ENCODE data around the gene ZNF276.

The ZNF276 gene

GRCh38 chr16:89733322-89733721 lies 12.0 kb downstream of the ZNF276 start:
- no peaks in the 10 kb centered on the region for H3K9me3 ChIP-seq (ENCODE audit: control insufficient read depth, low read depth, low read length)
- H3K4me1 ChIP-seq (ENCODE audit: control insufficient read depth, low read depth, low read length): peaks cover 7% of the 10 kb centered on the region
- no peak overlapping the region for H3K9ac ChIP-seq (ENCODE audit: low read length)
- no peak overlapping the region for H3K4me3 ChIP-seq (ENCODE audit: low read length)
- peaks cover 33% of the 10 kb centered on the region for H3K36me3 ChIP-seq (ENCODE audit: control insufficient read depth, low read depth, low read length)
- no peaks in the 10 kb centered on the region for H3K27me3 ChIP-seq (ENCODE audit: control insufficient read depth, insufficient read depth, low read length)
- H3K27ac ChIP-seq (ENCODE audit: low read length): no peak overlapping the region

GRCh38 chr16:89733792-89734191 lies 12.5 kb downstream of the ZNF276 start:
- H3K9ac ChIP-seq (ENCODE audit: low read length): no peak overlapping the region
- peaks cover 38% of the 10 kb centered on the region for H3K36me3 ChIP-seq (ENCODE audit: control insufficient read depth, low read depth, low read length)
- H3K9me3 ChIP-seq (ENCODE audit: control insufficient read depth, low read depth, low read length): no peaks in the 10 kb centered on the region
- H3K27me3 ChIP-seq (ENCODE audit: control insufficient read depth, insufficient read depth, low read length): no peaks in the 10 kb centered on the region
- peaks cover 7% of the 10 kb centered on the region for H3K4me1 ChIP-seq (ENCODE audit: control insufficient read depth, low read depth, low read length)
- no peak overlapping the region for H3K4me3 ChIP-seq (ENCODE audit: low read length)
- H3K27ac ChIP-seq (ENCODE audit: low read length): no peak overlapping the region

GRCh38 chr16:89736554-89736953 lies 15.2 kb downstream of the ZNF276 start:
- Histone ChIP-seq H3K9ac (ENCODE audit: low read length) (no peak overlapping the region), H3K36me3 (ENCODE audit: control insufficient read depth, low read depth, low read length) (peaks cover 63% of the 10 kb centered on the region), H3K9me3 (ENCODE audit: control insufficient read depth, low read depth, low read length) (no peaks in the 10 kb centered on the region), H3K27me3 (ENCODE audit: control insufficient read depth, insufficient read depth, low read length) (no peaks in the 10 kb centered on the region), H3K4me1 (ENCODE audit: control insufficient read depth, low read depth, low read length) (no peaks in the 10 kb centered on the region), H3K27ac (ENCODE audit: low read length) (no peak overlapping the region), H3K4me3 (ENCODE audit: low read length) (no peak overlapping the region)

- Histone ChIP-seq H3K36me3 (ENCODE audit: control insufficient read depth, low read depth, low read length) (peaks cover 63% of the 10 kb centered on the region), H3K9ac (ENCODE audit: low read length) (no peak overlapping the region), H3K27me3 (ENCODE audit: control insufficient read depth, insufficient read depth, low read length) (no peaks in the 10 kb centered on the region), H3K27ac (ENCODE audit: low read length) (no peak overlapping the region), H3K9me3 (ENCODE audit: control insufficient read depth, low read depth, low read length) (no peaks in the 10 kb centered on the region), H3K4me3 (ENCODE audit: low read length) (no peak overlapping the region), H3K4me1 (ENCODE audit: control insufficient read depth, low read depth, low read length) (no peaks in the 10 kb centered on the region)
Observed at GRCh38 chr16:89737341-89738071, 16.2 kb downstream of the ZNF276 start.

- Histone ChIP-seq H3K4me1 (ENCODE audit: control insufficient read depth, low read depth, low read length) (no peaks in the 10 kb centered on the region), H3K9ac (ENCODE audit: low read length) (no peak overlapping the region), H3K9me3 (ENCODE audit: control insufficient read depth, low read depth, low read length) (no peaks in the 10 kb centered on the region), H3K36me3 (ENCODE audit: control insufficient read depth, low read depth, low read length) (peaks cover 64% of the 10 kb centered on the region), H3K27ac (ENCODE audit: low read length) (no peak overlapping the region), H3K27me3 (ENCODE audit: control insufficient read depth, insufficient read depth, low read length) (no peaks in the 10 kb centered on the region), H3K4me3 (ENCODE audit: low read length) (no peak overlapping the region)
Observed at GRCh38 chr16:89738072-89738377, 16.7 kb downstream of the ZNF276 start.

GRCh38 chr16:89738538-89739317 lies 17.4 kb downstream of the ZNF276 start:
- no peak overlapping the region for H3K27ac ChIP-seq (ENCODE audit: low read length)
- no peaks in the 10 kb centered on the region for H3K27me3 ChIP-seq (ENCODE audit: control insufficient read depth, insufficient read depth, low read length)
- no peak overlapping the region for H3K9ac ChIP-seq (ENCODE audit: low read length)
- H3K9me3 ChIP-seq (ENCODE audit: control insufficient read depth, low read depth, low read length): no peaks in the 10 kb centered on the region
- H3K4me3 ChIP-seq (ENCODE audit: low read length): no peak overlapping the region
- H3K36me3 ChIP-seq (ENCODE audit: control insufficient read depth, low read depth, low read length): peaks cover 60% of the 10 kb centered on the region
- no peaks in the 10 kb centered on the region for H3K4me1 ChIP-seq (ENCODE audit: control insufficient read depth, low read depth, low read length)

- H3K9ac ChIP-seq (ENCODE audit: low read length): no peak overlapping the region
- peaks cover 64% of the 10 kb centered on the region for H3K36me3 ChIP-seq (ENCODE audit: control insufficient read depth, low read depth, low read length)
- no peaks in the 10 kb centered on the region for H3K9me3 ChIP-seq (ENCODE audit: control insufficient read depth, low read depth, low read length)
- H3K4me1 ChIP-seq (ENCODE audit: control insufficient read depth, low read depth, low read length): no peaks in the 10 kb centered on the region
- H3K27ac ChIP-seq (ENCODE audit: low read length): no peak overlapping the region
- H3K4me3 ChIP-seq (ENCODE audit: low read length): no peak overlapping the region
- H3K27me3 ChIP-seq (ENCODE audit: control insufficient read depth, insufficient read depth, low read length): no peaks in the 10 kb centered on the region
Observed at GRCh38 chr16:89739383-89739782, 18.0 kb downstream of the ZNF276 start.

- H3K9me3 ChIP-seq (ENCODE audit: control insufficient read depth, low read depth, low read length): no peaks in the 10 kb centered on the region
- no peak overlapping the region for H3K9ac ChIP-seq (ENCODE audit: low read length)
- no peak overlapping the region for H3K27ac ChIP-seq (ENCODE audit: low read length)
- H3K4me1 ChIP-seq (ENCODE audit: control insufficient read depth, low read depth, low read length): no peaks in the 10 kb centered on the region
- peaks cover 77% of the 10 kb centered on the region for H3K36me3 ChIP-seq (ENCODE audit: control insufficient read depth, low read depth, low read length)
- no peak overlapping the region for H3K4me3 ChIP-seq (ENCODE audit: low read length)
- H3K27me3 ChIP-seq (ENCODE audit: control insufficient read depth, insufficient read depth, low read length): no peaks in the 10 kb centered on the region
Observed at GRCh38 chr16:89741342-89742014, 20.1 kb downstream of the ZNF276 start.

- no peaks in the 10 kb centered on the region for H3K9me3 ChIP-seq (ENCODE audit: control insufficient read depth, low read depth, low read length)
- H3K4me1 ChIP-seq (ENCODE audit: control insufficient read depth, low read depth, low read length): no peaks in the 10 kb centered on the region
- H3K4me3 ChIP-seq (ENCODE audit: low read length): no peak overlapping the region
- H3K9ac ChIP-seq (ENCODE audit: low read length): no peak overlapping the region
- H3K27ac ChIP-seq (ENCODE audit: low read length): no peak overlapping the region
- H3K36me3 ChIP-seq (ENCODE audit: control insufficient read depth, low read depth, low read length): peaks cover 72% of the 10 kb centered on the region
- H3K27me3 ChIP-seq (ENCODE audit: control insufficient read depth, insufficient read depth, low read length): no peaks in the 10 kb centered on the region
Observed at GRCh38 chr16:89742948-89743347, 21.6 kb downstream of the ZNF276 start.

GRCh38 chr16:89744813-89745212 lies 23.5 kb downstream of the ZNF276 start:
- Histone ChIP-seq H3K4me3 (ENCODE audit: low read length) (no peak overlapping the region), H3K9me3 (ENCODE audit: control insufficient read depth, low read depth, low read length) (no peaks in the 10 kb centered on the region), H3K27me3 (ENCODE audit: control insufficient read depth, insufficient read depth, low read length) (no peaks in the 10 kb centered on the region), H3K4me1 (ENCODE audit: control insufficient read depth, low read depth, low read length) (no peaks in the 10 kb centered on the region), H3K9ac (ENCODE audit: low read length) (no peak overlapping the region), H3K27ac (ENCODE audit: low read length) (no peak overlapping the region), H3K36me3 (ENCODE audit: control insufficient read depth, low read depth, low read length) (peaks cover 72% of the 10 kb centered on the region)

GRCh38 chr16:89746043-89746442 lies 24.7 kb downstream of the ZNF276 start:
- Histone ChIP-seq H3K9ac (ENCODE audit: low read length) (no peak overlapping the region), H3K27ac (ENCODE audit: low read length) (no peak overlapping the region), H3K9me3 (ENCODE audit: control insufficient read depth, low read depth, low read length) (no peaks in the 10 kb centered on the region), H3K4me3 (ENCODE audit: low read length) (no peak overlapping the region), H3K4me1 (ENCODE audit: control insufficient read depth, low read depth, low read length) (no peaks in the 10 kb centered on the region), H3K36me3 (ENCODE audit: control insufficient read depth, low read depth, low read length) (peaks cover 68% of the 10 kb centered on the region), H3K27me3 (ENCODE audit: control insufficient read depth, insufficient read depth, low read length) (no peaks in the 10 kb centered on the region)

Measured in iPS-18a (cell line).